AG09309 (cell line): Measurements from ENCODE around the gene CPNE7.

Experiments used
- DNase-seq: peaks from one replicate; pipeline ENCODE4 v3.0.0-alpha.2; 2010; ENCODE audit warnings: low read depth
- H3K4me3 ChIP-seq: 2 replicates; pipeline ENCODE4 v1.5.1; 2011; ENCODE audit warnings: mild to moderate bottlenecking, low read depth, low read length, moderate library complexity; ENCODE audit not compliant: control insufficient read depth
- TF ChIP-seq, protein P1 (sequence below): IDR thresholded peaks from 2 replicates; pipeline ENCODE4 v1.5.1; 2011; ENCODE audit warnings: mild to moderate bottlenecking, low read depth, low read length, inconsistent platforms; ENCODE audit not compliant: insufficient read depth, control insufficient read depth; ENCODE audit errors: missing control alignments

CPNE7 gene

GRCh38 chr16:89646270-89646669, 70.7 kb downstream of the CPNE7 start:
- DNase-seq: no peak
- no peak overlapping the region for H3K4me3 ChIP-seq
- TF ChIP-seq, protein P1, sequence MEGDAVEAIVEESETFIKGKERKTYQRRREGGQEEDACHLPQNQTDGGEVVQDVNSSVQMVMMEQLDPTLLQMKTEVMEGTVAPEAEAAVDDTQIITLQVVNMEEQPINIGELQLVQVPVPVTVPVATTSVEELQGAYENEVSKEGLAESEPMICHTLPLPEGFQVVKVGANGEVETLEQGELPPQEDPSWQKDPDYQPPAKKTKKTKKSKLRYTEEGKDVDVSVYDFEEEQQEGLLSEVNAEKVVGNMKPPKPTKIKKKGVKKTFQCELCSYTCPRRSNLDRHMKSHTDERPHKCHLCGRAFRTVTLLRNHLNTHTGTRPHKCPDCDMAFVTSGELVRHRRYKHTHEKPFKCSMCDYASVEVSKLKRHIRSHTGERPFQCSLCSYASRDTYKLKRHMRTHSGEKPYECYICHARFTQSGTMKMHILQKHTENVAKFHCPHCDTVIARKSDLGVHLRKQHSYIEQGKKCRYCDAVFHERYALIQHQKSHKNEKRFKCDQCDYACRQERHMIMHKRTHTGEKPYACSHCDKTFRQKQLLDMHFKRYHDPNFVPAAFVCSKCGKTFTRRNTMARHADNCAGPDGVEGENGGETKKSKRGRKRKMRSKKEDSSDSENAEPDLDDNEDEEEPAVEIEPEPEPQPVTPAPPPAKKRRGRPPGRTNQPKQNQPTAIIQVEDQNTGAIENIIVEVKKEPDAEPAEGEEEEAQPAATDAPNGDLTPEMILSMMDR: no peak
